ENCODE data around the gene TOR1B.

DNA sequence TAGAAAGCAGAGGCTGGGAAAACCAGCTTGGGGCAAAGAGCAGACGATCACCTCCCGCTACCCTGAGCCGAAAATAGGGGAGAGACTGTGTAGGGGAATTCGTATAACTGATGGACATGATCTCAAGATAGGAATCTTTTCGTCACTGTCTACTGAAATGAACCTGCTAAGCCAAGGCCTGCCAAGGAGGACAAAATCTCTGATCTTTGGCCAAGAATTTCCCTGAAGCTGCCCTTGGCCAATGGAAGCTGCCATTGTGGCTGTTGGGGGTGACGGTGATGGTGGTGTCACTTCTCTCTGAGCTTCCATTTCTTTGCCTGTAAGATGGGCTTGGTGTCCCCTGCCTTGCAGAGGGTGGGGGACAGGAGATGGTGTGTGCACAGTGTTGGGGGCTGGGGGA is 46.8 kb upstream of the TOR1B start:
- TF ChIP-seq CTCF (IDR thresholded peaks at IDR 0.05), result no peak
- TF ChIP-seq POLR2A (IDR thresholded peaks at IDR 0.05), result no peak

All from lower leg skin (tissue), 3 donors.